Measurements from ENCODE around the gene DDI1.

DDI1 gene

GRCh38 chr11:104086621-104087020 lies 50.2 kb downstream of the DDI1 start:
- FAIRE-seq = no peak

Data from G401.6 (cell line).